Measurements from ENCODE around the gene KCTD5. TPM values are rescaled to one million over a fixed set of nuclear protein-coding genes. Genes with fewer than 3 reads are reported as not detected.

KCTD5 gene
- total RNA-seq, 1 experiment from 2014 or later: 27.8 TPM

- no peak for TF ChIP-seq ZBTB43 (CRISPR knock-in tag; IDR thresholded peaks at IDR 0.05)
- TF ChIP-seq NR2C2 (CRISPR knock-in tag; IDR thresholded peaks at IDR 0.05): no peak
These were observed 41.9 kb downstream of the KCTD5 start (continued) for GRCh38 chr16:2724088-2724676.

GRCh38 chr16:2724816-2725348 lies 42.6 kb downstream of the KCTD5 start:
- H3K27me3 Mint-ChIP-seq (ENCODE audit: low read depth): no peaks in the 10 kb centered on the region; the same call in 1 of the 2 replicates
- CTCF ChIA-PET: interaction anchor here (0.6 kb wide), 1 partner anchor 75 kb away, joined by 3 read pairs; no protein-coding TSS in a partner anchor
- ATAC-seq (no peak), DNase-seq (ENCODE audit: low spot score) (no peak)
- no peak overlapping the region for H3K4me3 Mint-ChIP-seq
- no peak overlapping the region for H3K27ac Mint-ChIP-seq
- no peaks in the 10 kb centered on the region for H3K36me3 Mint-ChIP-seq
- no peaks in the 10 kb centered on the region for H3K4me1 Mint-ChIP-seq
- POLR2A ChIA-PET: no interaction called here
- no peaks in the 10 kb centered on the region for H3K9me3 Mint-ChIP-seq
- TF ChIP-seq ZNF263 (CRISPR knock-in tag; IDR thresholded peaks at IDR 0.05; ENCODE audit: low read depth) (no peak), ERG (CRISPR knock-in tag; IDR thresholded peaks at IDR 0.05) (no peak), SMAD3 (CRISPR knock-in tag; IDR thresholded peaks at IDR 0.05; ENCODE audit: borderline replicate concordance) (no peak), EMX1 (CRISPR knock-in tag; IDR thresholded peaks at IDR 0.05) (no peak), MXD4 (CRISPR knock-in tag; IDR thresholded peaks at IDR 0.05; ENCODE audit: borderline replicate concordance) (no peak), E2F1 (CRISPR knock-in tag; IDR thresholded peaks at IDR 0.05) (no peak), TEAD1 (CRISPR knock-in tag; IDR thresholded peaks at IDR 0.05) (no peak), NR2C2 (CRISPR knock-in tag; IDR thresholded peaks at IDR 0.05) (no peak), JUN (CRISPR knock-in tag; IDR thresholded peaks at IDR 0.05) (no peak), FOXJ3 (CRISPR knock-in tag; IDR thresholded peaks at IDR 0.05; ENCODE audit: borderline replicate concordance) (no peak)

- H3K4me3 Mint-ChIP-seq: no peak overlapping the region
- POLR2A ChIA-PET: interaction anchor here (0.7 kb wide), 1 partner anchor 131 kb away, joined by 5 read pairs; no protein-coding TSS in a partner anchor
- no peak for DNase-seq (ENCODE audit: low spot score)
- H3K27ac Mint-ChIP-seq: no peak overlapping the region
- no peaks in the 10 kb centered on the region for H3K9me3 Mint-ChIP-seq
- no peak for ATAC-seq
- no peaks in the 10 kb centered on the region for H3K4me1 Mint-ChIP-seq
- CTCF ChIA-PET: no interaction called here
- no peaks in the 10 kb centered on the region; the same call in 1 of the 2 replicates for H3K27me3 Mint-ChIP-seq (ENCODE audit: low read depth)
- H3K36me3 Mint-ChIP-seq: no peaks in the 10 kb centered on the region
- no peak for TF ChIP-seq ARID4B (CRISPR knock-in tag; IDR thresholded peaks at IDR 0.05; ENCODE audit: borderline replicate concordance)
- no peak for TF ChIP-seq RORB (CRISPR knock-in tag; IDR thresholded peaks at IDR 0.05)
- TF ChIP-seq TCF7 (CRISPR knock-in tag; IDR thresholded peaks at IDR 0.05; ENCODE audit: low read depth): no peak
- TF ChIP-seq NFYB (CRISPR knock-in tag; conservative IDR thresholded peaks at IDR 0.05; ENCODE audit: low read depth): no peak
- TF ChIP-seq ZBTB21 (CRISPR knock-in tag; IDR thresholded peaks at IDR 0.05; ENCODE audit: borderline replicate concordance): no peak
- no peak for TF ChIP-seq ZNF512 (CRISPR knock-in tag; IDR thresholded peaks at IDR 0.05; ENCODE audit: borderline replicate concordance)
- no peak for TF ChIP-seq ZNF396 (CRISPR knock-in tag; IDR thresholded peaks at IDR 0.05; ENCODE audit: borderline replicate concordance)
- TF ChIP-seq SP1 (CRISPR knock-in tag; conservative IDR thresholded peaks at IDR 0.05): no peak
- TF ChIP-seq ZNF232 (CRISPR knock-in tag; IDR thresholded peaks at IDR 0.05): no peak
- TF ChIP-seq GRHL2 (CRISPR knock-in tag; IDR thresholded peaks at IDR 0.05; ENCODE audit: insufficient replicate concordance, severe bottlenecking): no peak
- TF ChIP-seq HMGA2 (CRISPR knock-in tag; IDR thresholded peaks at IDR 0.05): no peak
- no peak for TF ChIP-seq RELA (CRISPR knock-in tag; IDR thresholded peaks at IDR 0.05; ENCODE audit: borderline replicate concordance)
- no peak for TF ChIP-seq ATF1 (CRISPR knock-in tag; IDR thresholded peaks at IDR 0.05)
- TF ChIP-seq IRF2 (CRISPR knock-in tag; IDR thresholded peaks at IDR 0.05; ENCODE audit: borderline replicate concordance, low read depth): no peak
These were observed 44.6 kb downstream of the KCTD5 start for GRCh38 chr16:2726923-2727322.
